A549 (cell line): Measurements from ENCODE around the gene TGFBI. TPM values are rescaled to one million over a fixed set of nuclear protein-coding genes. Genes with fewer than 3 reads are reported as not detected.
A peak's percentile ranks its signal among the peaks of the same experiment; 100 is the strongest.

Experiments used
- ATAC-seq, 2 experiments: fragments of 200-7000 bp in 1 of 2; fragments of >200 bp in 1 of 2; cut with Nextera tagmentation in 1 of 2; cut with Tn5 transposase in 1 of 2; 3 replicates each; pipeline versions ENCODE4 v1.8.0 to v1.9.1; 2018 to 2020; ENCODE audit warnings: mild to moderate bottlenecking in 1 of 2, moderate library complexity in 1 of 2
- CTCF ChIA-PET: fragments of 300-600 bp; sonication (Branson Sonifier 250); formaldehyde crosslinking; extraction: SDS; loops from one replicate; lab custom pipeline; 2021; ENCODE audit warnings: antibody characterized with exemption, inconsistent platforms; lab: Yijun Ruan, JAX
- POLR2A ChIA-PET: fragments of 350-600 bp; formaldehyde crosslinking; extraction: SDS; loops from one replicate; lab custom pipeline; 2021; ENCODE audit warnings: antibody characterized with exemption, inconsistent platforms; lab: Yijun Ruan, JAX
- DNase-seq, 2 experiments: peaks; one replicate each; pipeline versions ENCODE4 v3.0.0 to v3.0.0-alpha.2; 2011 to 2016; ENCODE audit warnings: low read depth in 1 of 2, low spot score in 1 of 2
- FAIRE-seq: peaks from 2 replicates; lab custom pipeline; 2011; peaks lifted over from hg19 to GRCh38; lab: Jason Lieb, UNC
- H3K27ac ChIP-seq, 2 experiments: fragments of >200 bp; sonication (Bioruptor Twin); formaldehyde crosslinking; 3 replicates each; pipeline ENCODE4 v1.5.1; 2016 to 2017
- H3K4me1 ChIP-seq: fragments of >200 bp; sonication (Bioruptor Twin); formaldehyde crosslinking; 3 replicates; pipeline ENCODE4 v1.6.1; 2016
- H3K4me2 ChIP-seq: fragments of >200 bp; sonication (Bioruptor Twin); formaldehyde crosslinking; 3 replicates; pipeline ENCODE4 v1.6.1; 2016
- H3K4me3 ChIP-seq: fragments of >200 bp; sonication (Bioruptor Twin); formaldehyde crosslinking; 3 replicates; pipeline ENCODE4 v1.5.1; 2016
- H3K9me3 ChIP-seq: fragments of >200 bp; sonication (Bioruptor Twin); formaldehyde crosslinking; 3 replicates; pipeline ENCODE4 v1.6.1; 2016
- BCL3 ChIP-seq: fragments of >200 bp; sonication (Bioruptor Twin); formaldehyde crosslinking; IDR thresholded peaks from 3 replicates; pipeline ENCODE4 v1.6.1; 2016
- CBX2 ChIP-seq: fragments of 200-600 bp; sonication (generic); IDR thresholded peaks from 2 replicates; pipeline ENCODE4 v1.6.1; 2016; ENCODE audit warnings: low read depth, mild to moderate bottlenecking, borderline replicate concordance
- CBX8 ChIP-seq: fragments of 200-600 bp; sonication (generic); IDR thresholded peaks from 2 replicates; pipeline ENCODE4 v1.6.1; 2016
- CEBPB ChIP-seq, 2 experiments: fragments of >200 bp in 1 of 2; sonication (Bioruptor Twin) in 1 of 2; formaldehyde crosslinking in 1 of 2; IDR thresholded peaks; 2 replicates each; pipeline ENCODE4 v1.6.1; 2012 to 2016
- CHD2 ChIP-seq: fragments of 150-350 bp; IDR thresholded peaks from 2 replicates; pipeline ENCODE4 v1.6.1; 2014; ENCODE audit warnings: low read length; ENCODE audit not compliant: partially characterized antibody
- ESRRA ChIP-seq: fragments of 150-350 bp; IDR thresholded peaks from 2 replicates; pipeline ENCODE4 v1.6.1; 2014; ENCODE audit warnings: mild to moderate bottlenecking, low read length, borderline replicate concordance
- FOSL2 ChIP-seq, 2 experiments: fragments of 450-650 bp in 1 of 2; fragments of >200 bp in 1 of 2; sonication (Bioruptor Twin) in 1 of 2; formaldehyde crosslinking; IDR thresholded peaks; 2 replicates each; pipeline versions ENCODE4 v1.5.0 to v1.6.1; 2016 to 2020; ENCODE audit warnings: mild to moderate bottlenecking in 1 of 2, moderate library complexity in 1 of 2
- GATA3 ChIP-seq: IDR thresholded peaks from 2 replicates; pipeline ENCODE4 v1.6.1; 2012; ENCODE audit warnings: borderline replicate concordance
- HES2 ChIP-seq: fragments of >200 bp; sonication (Bioruptor Twin); formaldehyde crosslinking; IDR thresholded peaks from 2 replicates; pipeline ENCODE4 v1.6.1; 2016
- HEYL ChIP-seq: fragments of 250-450 bp; sonication (Bioruptor Pico); IDR thresholded peaks from 2 replicates; pipeline ENCODE4 v1.8.0; 2021; ENCODE audit warnings: mild to moderate bottlenecking, moderate library complexity
- HOXB13 ChIP-seq: fragments of 250-450 bp; sonication (Bioruptor Pico); IDR thresholded peaks from 2 replicates; pipeline ENCODE4 v1.5.0; 2020; ENCODE audit warnings: low read depth, mild to moderate bottlenecking, moderate library complexity
- JUNB ChIP-seq: fragments of >200 bp; sonication (Bioruptor Twin); formaldehyde crosslinking; IDR thresholded peaks from 2 replicates; pipeline ENCODE4 v1.6.1; 2016
- KDM1A ChIP-seq: fragments of 200-600 bp; sonication (generic); IDR thresholded peaks from 2 replicates; pipeline ENCODE4 v1.6.1; 2016; ENCODE audit warnings: low read depth, mild to moderate bottlenecking
- KDM5A ChIP-seq: fragments of 200-600 bp; sonication (generic); IDR thresholded peaks from 2 replicates; pipeline ENCODE4 v1.6.1; 2016; ENCODE audit warnings: antibody characterized with exemption, mild to moderate bottlenecking
- NPAS2 ChIP-seq: fragments of 250-450 bp; sonication (Bioruptor Pico); IDR thresholded peaks from 2 replicates; pipeline ENCODE4 v1.8.0; 2022; ENCODE audit warnings: mild to moderate bottlenecking, moderate library complexity, borderline replicate concordance
- PBX3 ChIP-seq: IDR thresholded peaks from 2 replicates; pipeline ENCODE4 v1.6.1; 2012
- PHF8 ChIP-seq: fragments of 200-600 bp; sonication (generic); IDR thresholded peaks from 2 replicates; pipeline ENCODE4 v1.6.1; 2016; ENCODE audit warnings: low read depth, mild to moderate bottlenecking, antibody characterized with exemption, moderate library complexity, borderline replicate concordance
- POLR2A ChIP-seq: IDR thresholded peaks from 2 replicates; pipeline ENCODE4 v1.6.1; 2012; ENCODE audit warnings: mild to moderate bottlenecking, low read length
- POLR2AphosphoS2 ChIP-seq: conservative IDR thresholded peaks from 2 replicates; pipeline ENCODE4 v1.6.1; 2012; ENCODE audit warnings: low read length, improper control_type of control experiment, inconsistent platforms
- RARB ChIP-seq: fragments of 250-450 bp; sonication (Bioruptor Pico); IDR thresholded peaks from 2 replicates; pipeline ENCODE4 v1.8.0; 2021; ENCODE audit warnings: mild to moderate bottlenecking, moderate library complexity
- REST ChIP-seq: fragments of 200-600 bp; sonication (generic); IDR thresholded peaks from 2 replicates; pipeline ENCODE4 v1.6.1; 2016; ENCODE audit warnings: antibody characterized with exemption, mild to moderate bottlenecking, moderate library complexity
- RFX5 ChIP-seq: fragments of 450-650 bp; IDR thresholded peaks from 2 replicates; pipeline ENCODE4 v1.7.1; 2014; ENCODE audit warnings: antibody characterized with exemption, mild to moderate bottlenecking, moderate library complexity
- SMC3 ChIP-seq: fragments of >200 bp; sonication (Bioruptor Twin); formaldehyde crosslinking; IDR thresholded peaks from 3 replicates; pipeline ENCODE4 v1.6.1; 2018; ENCODE audit warnings: inconsistent platforms
- SREBF2 ChIP-seq: fragments of 450-650 bp; IDR thresholded peaks from 2 replicates; pipeline ENCODE4 v1.6.1; 2014; ENCODE audit warnings: mild to moderate bottlenecking, moderate library complexity
- TFCP2L1 ChIP-seq: fragments of 250-450 bp; sonication (Bioruptor Pico); IDR thresholded peaks from 2 replicates; pipeline ENCODE4 v1.5.0; 2021; ENCODE audit warnings: mild to moderate bottlenecking
- ZC3H11A ChIP-seq: fragments of 450-650 bp; IDR thresholded peaks from 2 replicates; pipeline ENCODE4 v1.6.1; 2014; ENCODE audit warnings: antibody characterized with exemption, mild to moderate bottlenecking
- ZNF302 ChIP-seq: fragments of 250-450 bp; sonication (Bioruptor Pico); IDR thresholded peaks from 2 replicates; pipeline ENCODE4 v1.9.0; 2021; ENCODE audit warnings: inconsistent platforms, mild to moderate bottlenecking, moderate library complexity
- WGBS: methylation state at CpG from one replicate; pipeline ENCODE4 v1.1.6; 2017; ENCODE audit errors: missing lambda C conversion rate; 5-methylcytosine and 5-hydroxymethylcytosine counted together
- polyA plus RNA-seq, 4 experiments: library from polyadenylated mRNA; depleted of rRNA in 3 of 4; stranded (reverse); fragments of >200 nt; fragmentation: RNase III in 1 of 4; extraction: RNeasy Plus Mini Kit Qiagen cat#74134 plus additional on column Dnase treatment in 1 of 4; gene quantifications; 2 replicates in 3 of 4; 3 replicates in 1 of 4; pipeline ENCODE4 v1.2.3, GENCODE V29; 2011 to 2017
- TF ChIP-seq, protein P1 (sequence below): IDR thresholded peaks from 2 replicates; pipeline ENCODE4 v1.6.1; 2012
- TF ChIP-seq, protein P2 (sequence below): fragments of >200 bp; sonication (Bioruptor Twin); formaldehyde crosslinking; IDR thresholded peaks from 3 replicates; pipeline ENCODE4 v1.5.1; 2016

Gene TGFBI
- polyA plus RNA-seq, 2 of the 4 experiments (the other 2 are of a cell fraction) = 1,135 to 1,859 TPM

DNA sequence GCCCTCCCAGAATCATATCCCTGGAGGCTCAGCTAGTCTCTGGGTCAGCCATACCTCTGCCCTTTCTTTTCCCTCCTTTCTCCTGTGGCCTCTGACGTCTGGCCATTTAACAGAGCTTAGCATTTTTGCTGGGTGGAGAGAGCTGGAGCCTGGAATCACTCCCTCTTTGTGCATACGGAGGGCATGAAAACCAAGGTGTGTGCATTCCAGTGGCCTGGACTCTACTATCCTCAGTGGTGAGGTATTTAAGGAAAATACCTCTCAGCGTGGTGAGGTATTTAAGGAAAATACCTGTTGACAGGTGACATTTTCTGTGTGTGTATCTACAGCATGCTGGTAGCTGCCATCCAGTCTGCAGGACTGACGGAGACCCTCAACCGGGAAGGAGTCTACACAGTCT, 27.5 kb downstream of the TGFBI start:
- H3K4me2 ChIP-seq = peak overlapping the region; percentile 73
- 85% methylated on average over 5 of the region's 5 CpGs for WGBS
- no peak overlapping the region for H3K4me3 ChIP-seq
- peak; percentile 59 for FAIRE-seq
- H3K27ac ChIP-seq = peak overlapping the region; percentile 86 to 93
- ATAC-seq = no peak
- TF ChIP-seq CBX8 (no peak), CEBPB (IDR thresholded peaks at IDR 0.05) (no peak), GATA3 (no peak), POLR2A (no peak), PBX3 (no peak), FOSL2 (IDR thresholded peaks at IDR 0.05) (no peak), FOSL2 (CRISPR knock-in tag; IDR thresholded peaks at IDR 0.05) (no peak), NPAS2 (no peak), SREBF2 (no peak), CHD2 (no peak), PHF8 (no peak), ZNF302 (CRISPR knock-in tag) (no peak), JUNB (no peak), ESRRA (no peak), RFX5 (no peak), RARB (no peak)
- TF ChIP-seq, protein P1, sequence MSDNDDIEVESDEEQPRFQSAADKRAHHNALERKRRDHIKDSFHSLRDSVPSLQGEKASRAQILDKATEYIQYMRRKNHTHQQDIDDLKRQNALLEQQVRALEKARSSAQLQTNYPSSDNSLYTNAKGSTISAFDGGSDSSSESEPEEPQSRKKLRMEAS = no peak
- ChIA-PET POLR2A (interaction anchor here (0.7 to 0.9 kb wide), 2 partner anchors 15 to 17 kb away, joined by 3 read pairs; no protein-coding TSS in a partner anchor), CTCF (interaction anchor here (0.8 to 5.5 kb wide), 11 partner anchors 10 to 166 kb away, joined by 3 to 79 read pairs (median 10); partner anchors contain the start of gene TGFBI)
- H3K4me1 ChIP-seq = peaks cover 97% of the 10 kb centered on the region
- no peak for DNase-seq
- H3K9me3 ChIP-seq = no peaks in the 10 kb centered on the region

DNA sequence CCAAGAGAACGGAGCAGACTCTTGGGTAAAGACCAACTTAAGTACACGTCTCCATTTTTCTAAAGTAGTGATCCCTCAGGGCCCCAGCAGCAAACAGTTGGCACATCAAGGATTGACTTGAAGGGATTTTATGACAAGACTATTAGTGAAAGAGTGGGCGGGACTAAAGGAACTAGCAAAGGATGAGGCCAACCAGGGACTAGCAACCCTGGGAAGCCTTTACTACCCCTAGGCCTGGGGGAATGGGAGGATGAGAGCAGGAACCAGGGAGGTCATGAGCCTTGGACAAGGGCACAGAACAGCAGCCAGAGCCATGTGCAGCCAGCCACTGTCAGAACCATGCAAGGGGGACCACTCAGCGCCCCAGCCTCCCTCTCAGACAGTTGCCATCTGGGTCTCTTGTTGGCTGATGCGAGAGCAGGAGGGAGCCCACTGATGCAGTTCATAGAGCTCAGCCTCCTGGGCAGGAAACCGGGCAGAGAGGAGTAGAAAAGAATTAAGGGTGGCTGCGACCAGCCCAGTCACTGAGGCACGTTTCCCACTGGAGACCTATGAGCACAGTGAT, 28.1 kb downstream of the TGFBI start:
- Histone ChIP-seq H3K9me3 (no peaks in the 10 kb centered on the region), H3K4me1 (peaks cover 97% of the 10 kb centered on the region), H3K27ac (peak overlapping the region; percentile 86 to 93), H3K4me2 (peak overlapping the region; percentile 73), H3K4me3 (no peak overlapping the region)
- DNase-seq = no peak
- CTCF ChIA-PET = interaction anchor here (0.8 to 5.5 kb wide), 23 partner anchors 11 to 169 kb away, joined by 3 to 79 read pairs (median 10); partner anchors contain the start of gene TGFBI
- 86% methylated on average over 8 of the region's 8 CpGs for WGBS
- POLR2A ChIA-PET = interaction anchor here (0.7 to 1.9 kb wide), 7 partner anchors 16 to 79 kb away, joined by 3 to 8 read pairs (median 5); no protein-coding TSS in a partner anchor
- TF ChIP-seq HEYL (CRISPR knock-in tag) (no peak), KDM1A (no peak), NPAS2 (no peak), BCL3 (no peak), KDM5A (no peak), PBX3 (no peak), TFCP2L1 (no peak), CBX2 (no peak), HES2 (no peak), SMC3 (no peak), HOXB13 (CRISPR knock-in tag) (no peak), RARB (no peak), REST (no peak), ZC3H11A (no peak), RFX5 (no peak), CBX8 (no peak), POLR2AphosphoS2 (no peak), SREBF2 (no peak)
- TF ChIP-seq, protein P2, sequence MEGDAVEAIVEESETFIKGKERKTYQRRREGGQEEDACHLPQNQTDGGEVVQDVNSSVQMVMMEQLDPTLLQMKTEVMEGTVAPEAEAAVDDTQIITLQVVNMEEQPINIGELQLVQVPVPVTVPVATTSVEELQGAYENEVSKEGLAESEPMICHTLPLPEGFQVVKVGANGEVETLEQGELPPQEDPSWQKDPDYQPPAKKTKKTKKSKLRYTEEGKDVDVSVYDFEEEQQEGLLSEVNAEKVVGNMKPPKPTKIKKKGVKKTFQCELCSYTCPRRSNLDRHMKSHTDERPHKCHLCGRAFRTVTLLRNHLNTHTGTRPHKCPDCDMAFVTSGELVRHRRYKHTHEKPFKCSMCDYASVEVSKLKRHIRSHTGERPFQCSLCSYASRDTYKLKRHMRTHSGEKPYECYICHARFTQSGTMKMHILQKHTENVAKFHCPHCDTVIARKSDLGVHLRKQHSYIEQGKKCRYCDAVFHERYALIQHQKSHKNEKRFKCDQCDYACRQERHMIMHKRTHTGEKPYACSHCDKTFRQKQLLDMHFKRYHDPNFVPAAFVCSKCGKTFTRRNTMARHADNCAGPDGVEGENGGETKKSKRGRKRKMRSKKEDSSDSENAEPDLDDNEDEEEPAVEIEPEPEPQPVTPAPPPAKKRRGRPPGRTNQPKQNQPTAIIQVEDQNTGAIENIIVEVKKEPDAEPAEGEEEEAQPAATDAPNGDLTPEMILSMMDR = no peak
- no peak for FAIRE-seq
- no peak for ATAC-seq
